OCI-LY3 (cell line): ENCODE data around the gene KCNAB1.

Source experiments
- H2AFZ ChIP-seq: fragments of 200-600, 300-600 bp; shearing (Covaris generic); 2 replicates; pipeline ENCODE4 v1.6.0; 2014; ENCODE audit warnings: antibody characterized with exemption, low read depth, low read length
- H3K27ac ChIP-seq: fragments of 200-600, 300-600 bp; sonication (generic); 2 replicates; pipeline ENCODE4 v1.5.1; 2014; ENCODE audit warnings: mild to moderate bottlenecking, low read length, moderate library complexity, mixed read lengths
- H3K27me3 ChIP-seq: fragments of 200-600, 300-600 bp; sonication (generic); 2 replicates; pipeline ENCODE4 v1.6.1; 2014; ENCODE audit warnings: low read depth, low read length, mixed read lengths
- H3K36me3 ChIP-seq: fragments of 200-600, 300-600 bp; sonication (generic); replicated peaks from 2 replicates; pipeline ENCODE3; 2014; ENCODE audit warnings: low read depth, low read length, mixed read lengths
- H3K4me1 ChIP-seq: fragments of 300-600, 200-600 bp; sonication (generic); 2 replicates; pipeline ENCODE4 v1.6.1; 2014; ENCODE audit warnings: low read length, mixed read lengths
- H3K4me2 ChIP-seq: fragments of 200-600, 300-600 bp; sonication (generic); 2 replicates; pipeline ENCODE4 v1.6.1; 2014; ENCODE audit warnings: low read length, mixed read lengths
- H3K4me3 ChIP-seq: fragments of 300-600, 200-600 bp; sonication (generic); 2 replicates; pipeline ENCODE4 v1.5.1; 2014; ENCODE audit warnings: antibody characterized with exemption, mild to moderate bottlenecking, low read length, moderate library complexity
- H3K79me2 ChIP-seq: fragments of 300-600, 200-600 bp; shearing (Covaris generic); 2 replicates; pipeline ENCODE4 v1.6.1; 2014; ENCODE audit warnings: mild to moderate bottlenecking, low read length, mixed read lengths
- H3K9ac ChIP-seq: fragments of 300-600, 200-600 bp; shearing (Covaris generic); 2 replicates; pipeline ENCODE4 v1.6.0; 2014; ENCODE audit warnings: mild to moderate bottlenecking, low read length, moderate library complexity
- H3K9me3 ChIP-seq: fragments of 200-600, 300-600 bp; shearing (Covaris generic); 2 replicates; pipeline ENCODE4 v1.6.1; 2014; ENCODE audit warnings: low read length, mixed read lengths; ENCODE audit not compliant: insufficient read depth
- H4K20me1 ChIP-seq: fragments of 200-600, 300-600 bp; sonication (generic); 2 replicates; pipeline ENCODE4 v1.6.1; 2016; ENCODE audit warnings: low read length, mixed read lengths; ENCODE audit not compliant: insufficient read depth
- CTCF ChIP-seq: fragments of 200-600, 300-600 bp; sonication (generic); IDR thresholded peaks from 2 replicates; pipeline ENCODE4 v1.5.1; 2014; ENCODE audit warnings: antibody characterized with exemption, low read length, low read depth
- EZH2phosphoT487 ChIP-seq: fragments of 200-600 bp; shearing (Covaris generic); IDR thresholded peaks from 2 replicates; pipeline ENCODE4 v1.6.1; 2018; ENCODE audit warnings: antibody characterized with exemption, mixed run types, low read depth

Gene KCNAB1

GRCh38 chr3:156543043-156543555, 422.7 kb downstream of the KCNAB1 start:
- TF ChIP-seq CTCF (no peak), EZH2phosphoT487 (no peak)

GRCh38 chr3:156547637-156548036, 427.3 kb downstream of the KCNAB1 start:
- Histone ChIP-seq H3K4me2 (no peak overlapping the region), H3K27ac (no peak overlapping the region), H3K27me3 (no peaks in the 10 kb centered on the region), H3K4me1 (peaks cover 10% of the 10 kb centered on the region), H2AFZ (no peak overlapping the region), H3K9me3 (no peaks in the 10 kb centered on the region), H3K79me2 (peaks cover 81% of the 10 kb centered on the region), H4K20me1 (peaks cover 49% of the 10 kb centered on the region), H3K9ac (no peak overlapping the region), H3K36me3 (peaks cover 96% of the 10 kb centered on the region), H3K4me3 (no peak overlapping the region)
- TF ChIP-seq EZH2phosphoT487 (no peak), CTCF (no peak)

More at GRCh38 chr3:156543043-156543555, 422.7 kb downstream of the KCNAB1 start:
- Histone ChIP-seq H3K4me3 (no peak overlapping the region), H3K4me2 (no peak overlapping the region), H3K79me2 (peaks cover 36% of the 10 kb centered on the region), H3K9me3 (no peaks in the 10 kb centered on the region), H3K4me1 (no peaks in the 10 kb centered on the region), H3K9ac (no peak overlapping the region), H4K20me1 (peaks cover 30% of the 10 kb centered on the region; the same call in 1 of the 2 replicates), H2AFZ (no peak overlapping the region), H3K27me3 (no peaks in the 10 kb centered on the region), H3K27ac (no peak overlapping the region), H3K36me3 (peaks cover 82% of the 10 kb centered on the region)

- Histone ChIP-seq H3K79me2 (peaks cover 87% of the 10 kb centered on the region), H3K4me1 (peaks cover 15% of the 10 kb centered on the region), H3K27ac (no peak overlapping the region), H2AFZ (no peak overlapping the region), H3K9me3 (no peaks in the 10 kb centered on the region), H3K36me3 (peaks cover 97% of the 10 kb centered on the region), H3K27me3 (no peaks in the 10 kb centered on the region), H3K4me3 (no peak overlapping the region), H3K9ac (no peak overlapping the region), H3K4me2 (no peak overlapping the region), H4K20me1 (peaks cover 48% of the 10 kb centered on the region)
- TF ChIP-seq EZH2phosphoT487 (no peak), CTCF (no peak)
These were observed 427.8 kb downstream of the KCNAB1 start for GRCh38 chr3:156548041-156548687.

- no peak overlapping the region for H3K4me3 ChIP-seq
- no peaks in the 10 kb centered on the region for H3K9me3 ChIP-seq
- TF ChIP-seq EZH2phosphoT487 (no peak), CTCF (no peak)
- no peak overlapping the region for H3K4me2 ChIP-seq
- peaks cover 94% of the 10 kb centered on the region for H3K79me2 ChIP-seq
- H2AFZ ChIP-seq = no peak overlapping the region
- peaks cover 43% of the 10 kb centered on the region for H4K20me1 ChIP-seq
- H3K27me3 ChIP-seq = no peaks in the 10 kb centered on the region
- H3K27ac ChIP-seq = no peak overlapping the region
- no peak overlapping the region for H3K9ac ChIP-seq
- H3K36me3 ChIP-seq = peaks cover 91% of the 10 kb centered on the region
- H3K4me1 ChIP-seq = peaks cover 16% of the 10 kb centered on the region
These were observed 428.5 kb downstream of the KCNAB1 start for GRCh38 chr3:156548902-156549301.
